ENCODE results near the gene NAPA.

Gene NAPA

GRCh38 chr19:47521473-47522180 is 6.8 kb upstream of the NAPA start:
- no peak for FAIRE-seq

DNA sequence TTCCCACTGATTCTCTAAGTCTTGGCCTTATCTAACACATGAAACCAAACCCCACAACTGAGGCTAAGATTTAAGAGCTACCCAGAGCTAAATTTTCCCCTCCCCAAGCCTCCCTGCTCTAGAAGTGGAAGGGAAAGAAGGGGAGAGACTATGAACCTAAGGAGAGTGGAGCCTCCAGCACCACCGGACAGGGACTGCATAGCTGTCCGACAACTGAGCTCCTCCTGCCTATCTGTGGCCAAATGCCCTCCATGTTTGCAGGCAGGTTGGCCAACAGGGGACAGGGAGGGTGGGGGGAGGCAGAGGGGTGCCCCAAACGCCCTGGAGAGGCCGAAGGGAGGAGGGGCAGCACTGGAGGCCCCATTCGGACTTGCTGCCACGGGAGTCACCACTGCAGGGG is 6.0 kb upstream of the NAPA start:
- no peak for FAIRE-seq

GRCh38 chr19:47520343-47520806 is 5.5 kb upstream of the NAPA start:
- no peak for FAIRE-seq

GRCh38 chr19:47518854-47519253 is 4.0 kb upstream of the NAPA start:
- FAIRE-seq = no peak

- FAIRE-seq = no peak
Measured at GRCh38 chr19:47518139-47518538, 3.3 kb upstream of the NAPA start.

DNA sequence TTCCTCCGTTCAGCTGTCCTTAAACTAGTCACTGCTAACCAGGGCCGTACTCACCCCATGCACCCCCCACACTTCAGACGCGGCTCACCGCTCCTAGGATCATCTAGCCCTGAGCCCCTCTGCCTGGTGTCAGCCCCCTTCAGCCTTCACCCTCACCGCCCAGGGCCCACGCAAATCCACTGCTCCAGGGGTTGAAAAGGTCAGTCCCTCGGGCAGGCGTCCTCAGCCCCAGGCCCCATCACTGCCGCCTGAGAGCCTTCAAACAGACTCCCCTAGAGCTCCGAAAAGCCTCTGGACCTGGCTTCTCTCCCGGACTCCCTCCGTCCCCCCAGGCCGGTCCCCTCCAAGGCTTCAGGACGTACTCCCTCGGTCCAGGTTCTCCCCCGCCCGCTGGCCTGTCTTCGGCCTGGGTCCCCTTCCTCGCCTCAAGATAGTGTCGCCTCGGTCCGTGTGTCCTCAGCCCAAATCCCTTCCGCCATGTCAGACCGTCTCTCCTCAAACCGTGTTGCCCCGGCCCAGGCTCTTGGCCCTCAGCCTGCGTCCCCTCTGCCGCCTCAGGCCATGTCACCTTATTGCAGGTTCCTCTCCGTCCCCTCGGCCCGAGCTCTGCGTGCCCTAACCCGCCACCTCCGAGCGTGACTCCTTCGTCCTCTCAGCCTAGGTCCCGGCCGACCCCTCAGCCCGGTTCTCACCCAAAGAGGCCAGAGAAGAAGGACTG is 553 bp downstream of the NAPA start:
- no peak for FAIRE-seq

DNA sequence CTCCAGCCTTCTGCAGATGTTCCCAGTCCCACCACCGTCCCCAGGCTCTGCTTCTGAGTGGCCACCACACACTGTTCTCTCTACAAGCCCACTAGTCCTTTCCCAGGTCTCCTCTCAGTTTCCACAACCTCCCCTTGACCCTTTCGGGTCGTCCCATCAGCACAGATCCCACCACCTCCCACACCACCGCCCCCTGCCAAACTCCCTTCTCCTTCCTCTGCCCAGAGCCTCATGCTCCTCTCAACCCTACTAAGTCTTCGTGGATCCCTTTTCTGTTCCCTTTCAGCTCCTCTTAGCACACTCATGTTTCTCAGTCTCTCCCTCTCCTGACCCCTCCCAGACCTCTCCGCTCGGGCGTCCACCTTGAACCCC is 1.9 kb downstream of the NAPA start:
- FAIRE-seq = no peak

- no peak for FAIRE-seq
Measured at GRCh38 chr19:47512183-47512947, 2.5 kb downstream of the NAPA start.

DNA sequence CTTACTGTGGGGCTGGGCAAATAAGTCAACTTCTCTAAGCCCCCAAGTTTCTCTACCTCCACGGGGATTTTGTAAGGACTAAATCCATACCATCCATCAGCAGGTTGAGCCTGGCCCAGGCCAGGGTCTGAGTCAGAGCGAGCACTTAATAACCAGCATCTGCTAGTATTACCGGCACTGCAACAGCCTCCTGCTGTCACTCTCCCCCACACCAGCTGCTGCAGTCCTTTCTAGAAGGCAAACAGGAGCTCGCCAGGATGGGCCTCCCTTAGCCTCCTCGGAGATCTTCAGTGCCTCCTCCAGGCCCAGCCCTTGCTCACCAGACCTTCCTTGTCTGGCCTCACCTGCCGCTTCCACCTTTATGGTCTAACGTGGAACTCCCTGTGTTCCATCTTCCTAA is 3.2 kb downstream of the NAPA start:
- FAIRE-seq = no peak

DNA sequence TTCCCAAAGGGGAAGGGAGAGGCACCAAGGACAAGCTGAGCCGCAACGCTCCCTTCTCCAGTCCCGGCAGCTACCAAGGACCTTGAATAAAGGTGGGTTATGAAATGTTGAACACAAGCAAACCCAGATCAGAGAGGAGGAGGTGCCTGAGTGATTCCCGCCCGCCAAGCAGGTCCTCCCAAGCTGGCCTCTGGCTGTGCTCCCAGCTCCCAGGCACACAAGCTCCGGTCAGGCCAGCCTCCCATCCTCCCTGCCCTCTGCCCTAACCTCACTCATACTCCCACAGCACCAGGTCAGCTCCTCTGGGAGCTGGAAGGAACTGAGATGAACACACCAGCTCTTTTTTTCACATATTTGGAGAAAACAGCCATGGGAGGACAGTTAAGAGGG is 3.7 kb downstream of the NAPA start:
- FAIRE-seq = no peak

DNA sequence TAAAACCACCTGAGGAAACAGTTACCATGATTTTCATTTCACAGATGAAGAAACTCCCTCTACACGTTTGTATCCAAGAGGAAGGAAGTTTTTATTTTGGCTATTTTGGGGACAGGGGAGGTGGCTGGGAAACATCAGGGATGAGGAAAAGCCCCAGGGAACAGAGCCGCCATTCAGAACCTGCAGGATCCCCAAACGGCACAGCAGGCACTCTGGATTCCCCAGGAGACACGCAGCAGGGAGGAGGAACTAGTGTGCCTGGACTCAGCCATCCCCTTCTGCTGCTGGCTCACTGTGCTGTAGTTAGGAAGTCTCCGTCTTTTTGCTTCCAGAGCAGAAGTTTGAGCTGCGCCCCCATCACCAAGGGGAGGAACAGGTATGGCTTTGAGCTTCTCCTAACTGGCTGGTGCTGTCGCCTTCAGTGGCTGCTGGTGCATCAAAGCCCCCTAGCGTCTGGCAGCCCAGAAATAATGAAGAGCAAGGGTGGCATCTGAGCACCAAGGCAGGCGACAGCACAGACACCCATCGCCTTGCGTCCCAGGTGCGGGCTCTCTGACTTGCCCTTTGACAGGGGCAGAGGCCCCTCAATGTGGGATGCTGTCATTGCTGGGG is 4.2 kb downstream of the NAPA start:
- no peak for FAIRE-seq

GRCh38 chr19:47509973-47510372 is 4.9 kb downstream of the NAPA start:
- no peak for FAIRE-seq

GRCh38 chr19:47509170-47509847 is 5.6 kb downstream of the NAPA start:
- no peak for FAIRE-seq

DNA sequence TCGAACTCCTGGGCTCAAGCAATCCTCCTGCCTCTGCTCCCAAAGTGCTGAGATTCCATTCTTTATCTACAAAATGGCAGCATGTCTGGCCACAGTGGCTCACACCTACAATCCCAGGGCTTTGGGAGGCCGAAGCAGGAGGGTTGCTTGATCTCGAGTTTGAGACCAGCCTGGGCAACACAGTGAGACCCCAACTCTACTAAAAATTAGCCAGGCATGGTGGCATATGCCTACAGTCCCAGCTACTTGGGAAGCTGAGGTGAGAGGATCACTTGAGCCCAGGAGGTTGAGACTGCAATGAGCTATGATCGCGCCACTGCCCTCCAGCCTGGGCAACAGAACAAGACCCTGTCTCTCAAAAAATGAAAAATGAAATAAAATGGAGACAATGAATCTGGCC is 6.1 kb downstream of the NAPA start:
- no peak for FAIRE-seq

DNA sequence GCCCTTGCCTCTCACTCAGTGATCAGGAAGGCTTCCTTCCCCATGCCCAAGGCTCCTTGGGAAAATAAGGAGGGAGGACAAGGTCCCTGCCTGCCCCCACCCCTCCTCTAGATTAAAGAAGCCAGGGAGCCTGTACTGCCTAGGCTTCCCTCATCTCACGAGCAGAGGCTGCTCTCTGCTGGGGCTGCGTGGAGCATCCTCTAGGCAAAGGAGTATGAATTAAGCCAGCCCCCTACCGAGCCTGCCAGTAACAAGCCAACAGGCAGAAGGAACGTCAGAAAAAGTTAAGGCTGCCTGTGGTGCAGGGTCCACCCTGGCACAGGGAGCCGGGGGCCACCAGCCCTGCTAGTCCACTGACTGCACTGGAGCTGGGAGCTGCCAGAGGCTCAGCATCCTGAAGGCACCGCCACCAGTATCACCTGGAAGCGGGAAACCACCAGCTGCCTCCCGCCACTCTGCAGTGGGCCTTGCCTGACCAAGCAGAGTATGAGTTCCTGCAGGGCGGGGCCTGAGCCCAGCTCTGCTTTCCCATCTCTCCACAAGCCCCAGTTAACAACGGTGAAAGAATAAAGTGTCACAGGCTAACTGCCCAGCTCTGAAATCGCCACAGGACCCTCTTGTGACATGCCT is 6.8 kb downstream of the NAPA start:
- no peak for FAIRE-seq

- no peak for FAIRE-seq
Measured at GRCh38 chr19:47507012-47507411, 7.9 kb downstream of the NAPA start.

- no peak for FAIRE-seq
Measured at GRCh38 chr19:47506459-47506858, 8.4 kb downstream of the NAPA start.

DNA sequence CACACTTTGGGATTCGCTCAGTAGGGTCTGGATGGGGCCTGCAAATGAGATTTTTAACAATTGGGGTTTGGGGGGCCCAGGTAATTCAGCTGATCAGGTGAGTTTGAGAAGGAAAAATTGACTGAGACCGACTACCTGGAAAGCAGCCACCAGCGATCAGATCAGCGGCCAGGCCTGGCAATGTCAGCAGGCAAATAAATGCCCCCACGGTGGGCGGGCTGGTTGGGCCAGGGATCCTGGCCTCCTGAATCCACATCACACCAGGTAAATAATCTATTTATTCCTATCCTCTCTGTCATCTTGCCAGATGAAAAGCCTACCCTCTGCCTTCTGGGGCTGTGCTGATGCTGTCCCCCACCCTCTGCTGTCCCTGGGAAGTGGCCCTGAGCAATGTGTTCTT is 9.4 kb downstream of the NAPA start:
- FAIRE-seq = no peak

GRCh38 chr19:47503826-47504150 is 11.1 kb downstream of the NAPA start:
- no peak for FAIRE-seq

DNA sequence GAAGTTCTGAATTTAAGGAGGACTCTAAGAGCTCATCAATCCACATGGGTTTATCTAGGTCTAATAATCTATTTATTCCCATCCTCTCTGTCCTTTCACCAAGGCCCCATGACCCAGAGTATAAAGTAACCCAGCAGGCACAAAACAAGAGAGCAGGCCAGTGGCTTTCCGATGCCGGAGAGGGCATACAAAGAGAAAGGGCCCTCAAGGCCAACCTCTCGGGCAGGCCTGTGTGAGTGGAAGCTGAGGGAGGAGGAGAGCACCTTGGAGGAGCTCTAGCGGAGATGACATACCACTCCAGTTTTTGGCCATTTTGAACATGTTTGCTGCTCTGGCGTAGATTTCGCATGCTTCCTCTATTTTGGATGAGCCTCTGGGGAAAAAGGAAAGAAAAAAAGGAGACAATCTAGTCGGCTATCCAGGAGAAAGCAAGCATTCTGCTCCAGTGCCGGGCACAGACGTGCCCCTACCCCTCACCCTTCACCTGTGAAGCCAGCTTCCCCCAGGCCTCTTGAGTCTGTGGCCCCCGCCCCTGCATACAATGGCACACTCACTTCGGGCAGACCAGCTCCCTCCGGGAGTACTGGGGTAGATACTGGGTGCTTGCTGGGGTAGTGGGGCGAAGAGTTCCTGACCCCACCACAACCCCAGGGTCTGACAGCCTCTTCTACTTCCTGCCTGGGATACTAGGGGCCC is 11.6 kb downstream of the NAPA start:
- no peak for FAIRE-seq
